HG03135 (cell line): Measurements from ENCODE around the gene FOXK1.
"Not testable (repeated sequence)": the region's sequence is repeated elsewhere in the genome, so short reads cannot be mapped to it uniquely, and the experiment has no call there.

Experiments used
- ATAC-seq: cut with Tn5 transposase; IDR thresholded peaks from one replicate; pipeline ENCODE4 v1.9.1; 2021; ENCODE audit warnings: mild to moderate bottlenecking, moderate library complexity; ENCODE audit not compliant: unreplicated experiment

The FOXK1 gene

GRCh38 chr7:4681886-4682620, at the start of gene FOXK1:
Gene FOXK1 (plus strand): TSS chr7:4682295. CDS start chr7:4682309, 14 bp downstream.
- peak; percentile 68 for ATAC-seq

- no peak for ATAC-seq
Measured at GRCh38 chr7:4633012-4633411, 49.1 kb upstream of the FOXK1 start.

GRCh38 chr7:4634166-4634565, 47.9 kb upstream of the FOXK1 start:
- ATAC-seq, result no peak

- no peak for ATAC-seq
Measured at GRCh38 chr7:4638781-4639575, 43.1 kb upstream of the FOXK1 start.

- ATAC-seq, result no peak
Measured at GRCh38 chr7:4641091-4641666, 40.9 kb upstream of the FOXK1 start.

- peak; percentile 72 for ATAC-seq
Measured at GRCh38 chr7:4641667-4642467, 40.2 kb upstream of the FOXK1 start.

- ATAC-seq, result no peak
Measured at GRCh38 chr7:4642468-4643203, 39.5 kb upstream of the FOXK1 start.

- ATAC-seq, result not testable (repeated sequence)
Measured at GRCh38 chr7:4643204-4643471, 39.0 kb upstream of the FOXK1 start.

GRCh38 chr7:4645246-4645645, 36.8 kb upstream of the FOXK1 start:
- ATAC-seq, result no peak

GRCh38 chr7:4648111-4648510, 34.0 kb upstream of the FOXK1 start:
- no peak for ATAC-seq

GRCh38 chr7:4650433-4651047, 31.6 kb upstream of the FOXK1 start:
- ATAC-seq, result no peak

GRCh38 chr7:4653771-4654170, 28.3 kb upstream of the FOXK1 start:
- no peak for ATAC-seq

- no peak for ATAC-seq
Measured at GRCh38 chr7:4655311-4655710, 26.8 kb upstream of the FOXK1 start.

- no peak for ATAC-seq
Measured at GRCh38 chr7:4655896-4656295, 26.2 kb upstream of the FOXK1 start.

- no peak for ATAC-seq
Measured at GRCh38 chr7:4657640-4658417, 24.3 kb upstream of the FOXK1 start.

GRCh38 chr7:4659551-4660286, 22.4 kb upstream of the FOXK1 start:
- ATAC-seq, result no peak

GRCh38 chr7:4661871-4662270, 20.2 kb upstream of the FOXK1 start:
- ATAC-seq, result no peak

GRCh38 chr7:4663239-4664018, 18.7 kb upstream of the FOXK1 start:
- no peak for ATAC-seq
